ENCODE measurements around the gene GPR137C. TPM values are rescaled to one million over a fixed set of nuclear protein-coding genes. Genes with fewer than 3 reads are reported as not detected.

GPR137C gene
- polyA plus RNA-seq, 1 donor from 2014 or later, result 118 TPM

- Histone ChIP-seq H3K4me2 (ENCODE audit: low read length) (no peak overlapping the region), H3K9me2 (ENCODE audit: insufficient read depth, low read length) (no peaks in the 10 kb centered on the region), H3K27me3 (ENCODE audit: insufficient read depth, low read depth, low read length) (no peaks in the 10 kb centered on the region), H3K27ac (ENCODE audit: low read length) (no peak overlapping the region), H3K79me2 (replicated peaks; ENCODE audit: insufficient read depth, low read length) (peaks cover 2% of the 10 kb centered on the region), H3K4me3 (ENCODE audit: low read length) (no peak overlapping the region), H3K36me3 (ENCODE audit: insufficient read depth, low read length) (peaks cover 20% of the 10 kb centered on the region), H3K9me3 (ENCODE audit: low read length) (no peaks in the 10 kb centered on the region), H3F3A (ENCODE audit: insufficient read depth, low read length, poor library complexity, severe bottlenecking) (no peaks in the 10 kb centered on the region), H4K20me1 (ENCODE audit: insufficient read depth) (no peaks in the 10 kb centered on the region), H2AFZ (ENCODE audit: low read depth, low read length) (no peak overlapping the region), H3K9ac (ENCODE audit: low read length) (no peak overlapping the region)
- TF ChIP-seq RAD21 (conservative IDR thresholded peaks at IDR 0.05) (no peak), TAF1 (IDR thresholded peaks at IDR 0.05; ENCODE audit: low read depth) (no peak), EP300 (conservative IDR thresholded peaks at IDR 0.05; ENCODE audit: poor library complexity, severe bottlenecking) (no peak), EZH2 (IDR thresholded peaks at IDR 0.05; ENCODE audit: borderline replicate concordance, insufficient read depth, low read length, poor library complexity, severe bottlenecking) (no peak), CTCF (IDR thresholded peaks at IDR 0.05; ENCODE audit: poor library complexity, severe bottlenecking) (no peak)
These were observed 54.4 kb downstream of the GPR137C start for GRCh38 chr14:52607061-52607460.

- no peak overlapping the region for H2AFZ ChIP-seq (ENCODE audit: low read depth, low read length)
- TF ChIP-seq POLR2AphosphoS5 (IDR thresholded peaks at IDR 0.05) (no peak), TAF1 (IDR thresholded peaks at IDR 0.05; ENCODE audit: low read depth) (no peak), REST (IDR thresholded peaks at IDR 0.05; ENCODE audit: borderline replicate concordance) (no peak), SMC3 (conservative IDR thresholded peaks at IDR 0.05; ENCODE audit: poor library complexity) (no peak), EZH2 (IDR thresholded peaks at IDR 0.05; ENCODE audit: borderline replicate concordance, insufficient read depth, low read length, poor library complexity, severe bottlenecking) (no peak), EP300 (conservative IDR thresholded peaks at IDR 0.05; ENCODE audit: poor library complexity, severe bottlenecking) (no peak)
- H3K79me2 ChIP-seq (replicated peaks; ENCODE audit: insufficient read depth, low read length), result peaks cover 2% of the 10 kb centered on the region
- H3K27me3 ChIP-seq (ENCODE audit: insufficient read depth, low read depth, low read length), result no peaks in the 10 kb centered on the region
- no peaks in the 10 kb centered on the region for H3K9me2 ChIP-seq (ENCODE audit: insufficient read depth, low read length)
- no peak overlapping the region for H3K9ac ChIP-seq (ENCODE audit: low read length)
- peaks cover 6% of the 10 kb centered on the region for H3K36me3 ChIP-seq (ENCODE audit: insufficient read depth, low read length)
- H3F3A ChIP-seq (ENCODE audit: insufficient read depth, low read length, poor library complexity, severe bottlenecking), result no peaks in the 10 kb centered on the region
- no peaks in the 10 kb centered on the region for H4K20me1 ChIP-seq (ENCODE audit: insufficient read depth)
- no peaks in the 10 kb centered on the region for H3K9me3 ChIP-seq (ENCODE audit: low read length)
- H3K4me2 ChIP-seq (ENCODE audit: low read length), result no peak overlapping the region
- H3K4me3 ChIP-seq (ENCODE audit: low read length), result no peak overlapping the region
- H3K27ac ChIP-seq (ENCODE audit: low read length), result no peak overlapping the region
These were observed 56.9 kb downstream of the GPR137C start for GRCh38 chr14:52609445-52610044.

- Histone ChIP-seq H2AFZ (ENCODE audit: low read depth, low read length) (no peak overlapping the region), H3K9me2 (ENCODE audit: insufficient read depth, low read length) (no peaks in the 10 kb centered on the region), H3K27ac (ENCODE audit: low read length) (no peak overlapping the region), H3K27me3 (ENCODE audit: insufficient read depth, low read depth, low read length) (no peaks in the 10 kb centered on the region), H3K36me3 (ENCODE audit: insufficient read depth, low read length) (peaks cover 4% of the 10 kb centered on the region), H4K20me1 (ENCODE audit: insufficient read depth) (no peaks in the 10 kb centered on the region), H3K9ac (ENCODE audit: low read length) (no peak overlapping the region), H3K9me3 (ENCODE audit: low read length) (no peaks in the 10 kb centered on the region), H3F3A (ENCODE audit: insufficient read depth, low read length, poor library complexity, severe bottlenecking) (no peaks in the 10 kb centered on the region), H3K79me2 (replicated peaks; ENCODE audit: insufficient read depth, low read length) (peaks cover 2% of the 10 kb centered on the region), H3K4me3 (ENCODE audit: low read length) (no peak overlapping the region), H3K4me2 (ENCODE audit: low read length) (no peak overlapping the region)
- TF ChIP-seq EP300 (conservative IDR thresholded peaks at IDR 0.05; ENCODE audit: poor library complexity, severe bottlenecking) (no peak), REST (IDR thresholded peaks at IDR 0.05; ENCODE audit: borderline replicate concordance) (no peak), EZH2 (IDR thresholded peaks at IDR 0.05; ENCODE audit: borderline replicate concordance, insufficient read depth, low read length, poor library complexity, severe bottlenecking) (no peak), TAF1 (IDR thresholded peaks at IDR 0.05; ENCODE audit: low read depth) (no peak), RAD21 (conservative IDR thresholded peaks at IDR 0.05) (no peak), MXI1 (conservative IDR thresholded peaks at IDR 0.05; ENCODE audit: poor library complexity, severe bottlenecking) (no peak)
These were observed 57.6 kb downstream of the GPR137C start for GRCh38 chr14:52610187-52610586.

All from neural cell (in vitro differentiated cells).